Measurements from ENCODE around the gene SYT12. TPM values are rescaled to one million over a fixed set of nuclear protein-coding genes. Genes with fewer than 3 reads are reported as not detected.

Gene SYT12
- polyA plus RNA-seq, 1 of the 3 experiments (the other 2 are of a cell fraction): 0.61 TPM

DNA sequence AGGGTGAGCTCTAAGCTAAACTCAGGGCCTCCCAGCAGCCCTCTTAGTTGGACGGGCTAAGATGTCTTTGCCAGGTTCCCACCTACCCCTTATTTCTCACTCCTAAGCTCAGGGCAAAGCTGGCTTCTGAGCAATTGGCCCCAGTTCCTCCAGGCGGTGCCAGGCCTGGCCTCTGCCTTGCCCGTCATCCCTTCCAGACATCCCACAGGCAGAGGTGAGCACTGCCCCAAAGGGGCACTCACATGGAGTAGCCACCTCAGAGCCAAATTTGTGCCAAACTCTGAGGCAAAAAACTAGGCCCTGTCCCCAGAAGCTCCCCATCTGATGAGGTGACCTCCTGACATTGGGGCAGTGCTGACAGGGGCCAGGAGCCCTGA lies 43.4 kb downstream of the SYT12 start:
- no peak overlapping the region for H3K9ac ChIP-seq
- H3K4me3 ChIP-seq (ENCODE audit: low read depth in 2 of 2, low read length in 1 of 2): no peak overlapping the region
- H3K9me2 ChIP-seq: no peaks in the 10 kb centered on the region
- H3K27ac ChIP-seq (ENCODE audit: low read depth in 2 of 2, low read length in 1 of 2): no peak overlapping the region
- H4K20me1 ChIP-seq (ENCODE audit: insufficient read depth): no peaks in the 10 kb centered on the region
- H3K79me2 ChIP-seq (ENCODE audit: insufficient read depth): no peaks in the 10 kb centered on the region
- H3K4me2 ChIP-seq: no peak overlapping the region
- no peaks in the 10 kb centered on the region for H3K36me3 ChIP-seq (replicated peaks in 1 of 2; ENCODE audit: control insufficient read depth in 1 of 2, insufficient read depth in 2 of 2, low read length in 1 of 2)
- no peaks in the 10 kb centered on the region for H3K9me3 ChIP-seq
- no peak for TF ChIP-seq SMC3 (IDR thresholded peaks at IDR 0.05; ENCODE audit: low read depth, low read length)
- TF ChIP-seq EP300 (IDR thresholded peaks at IDR 0.05; ENCODE audit: borderline replicate concordance in 1 of 2, low read depth in 1 of 2, low read length in 1 of 2): no peak
- TF ChIP-seq, protein P1, sequence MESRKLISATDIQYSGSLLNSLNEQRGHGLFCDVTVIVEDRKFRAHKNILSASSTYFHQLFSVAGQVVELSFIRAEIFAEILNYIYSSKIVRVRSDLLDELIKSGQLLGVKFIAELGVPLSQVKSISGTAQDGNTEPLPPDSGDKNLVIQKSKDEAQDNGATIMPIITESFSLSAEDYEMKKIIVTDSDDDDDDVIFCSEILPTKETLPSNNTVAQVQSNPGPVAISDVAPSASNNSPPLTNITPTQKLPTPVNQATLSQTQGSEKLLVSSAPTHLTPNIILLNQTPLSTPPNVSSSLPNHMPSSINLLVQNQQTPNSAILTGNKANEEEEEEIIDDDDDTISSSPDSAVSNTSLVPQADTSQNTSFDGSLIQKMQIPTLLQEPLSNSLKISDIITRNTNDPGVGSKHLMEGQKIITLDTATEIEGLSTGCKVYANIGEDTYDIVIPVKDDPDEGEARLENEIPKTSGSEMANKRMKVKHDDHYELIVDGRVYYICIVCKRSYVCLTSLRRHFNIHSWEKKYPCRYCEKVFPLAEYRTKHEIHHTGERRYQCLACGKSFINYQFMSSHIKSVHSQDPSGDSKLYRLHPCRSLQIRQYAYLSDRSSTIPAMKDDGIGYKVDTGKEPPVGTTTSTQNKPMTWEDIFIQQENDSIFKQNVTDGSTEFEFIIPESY (IDR thresholded peaks at IDR 0.05; ENCODE audit: borderline replicate concordance, low read depth): no peak
- no peak for TF ChIP-seq FOXM1 (IDR thresholded peaks at IDR 0.05; ENCODE audit: low read depth)
- TF ChIP-seq, protein P2, sequence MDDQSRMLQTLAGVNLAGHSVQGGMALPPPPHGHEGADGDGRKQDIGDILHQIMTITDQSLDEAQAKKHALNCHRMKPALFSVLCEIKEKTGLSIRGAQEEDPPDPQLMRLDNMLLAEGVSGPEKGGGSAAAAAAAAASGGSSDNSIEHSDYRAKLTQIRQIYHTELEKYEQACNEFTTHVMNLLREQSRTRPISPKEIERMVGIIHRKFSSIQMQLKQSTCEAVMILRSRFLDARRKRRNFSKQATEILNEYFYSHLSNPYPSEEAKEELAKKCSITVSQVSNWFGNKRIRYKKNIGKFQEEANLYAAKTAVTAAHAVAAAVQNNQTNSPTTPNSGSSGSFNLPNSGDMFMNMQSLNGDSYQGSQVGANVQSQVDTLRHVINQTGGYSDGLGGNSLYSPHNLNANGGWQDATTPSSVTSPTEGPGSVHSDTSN (IDR thresholded peaks at IDR 0.05): no peak
- no peak for TF ChIP-seq ELF1 (IDR thresholded peaks at IDR 0.05)
- no peak for TF ChIP-seq SIN3A (IDR thresholded peaks at IDR 0.05; ENCODE audit: borderline replicate concordance, low read depth, low read length)
- TF ChIP-seq RXRA (IDR thresholded peaks at IDR 0.05; ENCODE audit: borderline replicate concordance, low read depth): no peak
- no peak for TF ChIP-seq EZH2phosphoT487 (IDR thresholded peaks at IDR 0.05; ENCODE audit: borderline replicate concordance, low read depth)
- TF ChIP-seq, protein P3, sequence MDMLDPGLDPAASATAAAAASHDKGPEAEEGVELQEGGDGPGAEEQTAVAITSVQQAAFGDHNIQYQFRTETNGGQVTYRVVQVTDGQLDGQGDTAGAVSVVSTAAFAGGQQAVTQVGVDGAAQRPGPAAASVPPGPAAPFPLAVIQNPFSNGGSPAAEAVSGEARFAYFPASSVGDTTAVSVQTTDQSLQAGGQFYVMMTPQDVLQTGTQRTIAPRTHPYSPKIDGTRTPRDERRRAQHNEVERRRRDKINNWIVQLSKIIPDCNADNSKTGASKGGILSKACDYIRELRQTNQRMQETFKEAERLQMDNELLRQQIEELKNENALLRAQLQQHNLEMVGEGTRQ (IDR thresholded peaks at IDR 0.05; ENCODE audit: borderline replicate concordance, low read depth, low read length): no peak
- TF ChIP-seq, protein P4, sequence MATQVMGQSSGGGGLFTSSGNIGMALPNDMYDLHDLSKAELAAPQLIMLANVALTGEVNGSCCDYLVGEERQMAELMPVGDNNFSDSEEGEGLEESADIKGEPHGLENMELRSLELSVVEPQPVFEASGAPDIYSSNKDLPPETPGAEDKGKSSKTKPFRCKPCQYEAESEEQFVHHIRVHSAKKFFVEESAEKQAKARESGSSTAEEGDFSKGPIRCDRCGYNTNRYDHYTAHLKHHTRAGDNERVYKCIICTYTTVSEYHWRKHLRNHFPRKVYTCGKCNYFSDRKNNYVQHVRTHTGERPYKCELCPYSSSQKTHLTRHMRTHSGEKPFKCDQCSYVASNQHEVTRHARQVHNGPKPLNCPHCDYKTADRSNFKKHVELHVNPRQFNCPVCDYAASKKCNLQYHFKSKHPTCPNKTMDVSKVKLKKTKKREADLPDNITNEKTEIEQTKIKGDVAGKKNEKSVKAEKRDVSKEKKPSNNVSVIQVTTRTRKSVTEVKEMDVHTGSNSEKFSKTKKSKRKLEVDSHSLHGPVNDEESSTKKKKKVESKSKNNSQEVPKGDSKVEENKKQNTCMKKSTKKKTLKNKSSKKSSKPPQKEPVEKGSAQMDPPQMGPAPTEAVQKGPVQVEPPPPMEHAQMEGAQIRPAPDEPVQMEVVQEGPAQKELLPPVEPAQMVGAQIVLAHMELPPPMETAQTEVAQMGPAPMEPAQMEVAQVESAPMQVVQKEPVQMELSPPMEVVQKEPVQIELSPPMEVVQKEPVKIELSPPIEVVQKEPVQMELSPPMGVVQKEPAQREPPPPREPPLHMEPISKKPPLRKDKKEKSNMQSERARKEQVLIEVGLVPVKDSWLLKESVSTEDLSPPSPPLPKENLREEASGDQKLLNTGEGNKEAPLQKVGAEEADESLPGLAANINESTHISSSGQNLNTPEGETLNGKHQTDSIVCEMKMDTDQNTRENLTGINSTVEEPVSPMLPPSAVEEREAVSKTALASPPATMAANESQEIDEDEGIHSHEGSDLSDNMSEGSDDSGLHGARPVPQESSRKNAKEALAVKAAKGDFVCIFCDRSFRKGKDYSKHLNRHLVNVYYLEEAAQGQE (IDR thresholded peaks at IDR 0.05; ENCODE audit: low read depth, low read length): no peak
- TF ChIP-seq NRF1 (IDR thresholded peaks at IDR 0.05; ENCODE audit: low read depth, low read length): no peak
- TF ChIP-seq, protein P5, sequence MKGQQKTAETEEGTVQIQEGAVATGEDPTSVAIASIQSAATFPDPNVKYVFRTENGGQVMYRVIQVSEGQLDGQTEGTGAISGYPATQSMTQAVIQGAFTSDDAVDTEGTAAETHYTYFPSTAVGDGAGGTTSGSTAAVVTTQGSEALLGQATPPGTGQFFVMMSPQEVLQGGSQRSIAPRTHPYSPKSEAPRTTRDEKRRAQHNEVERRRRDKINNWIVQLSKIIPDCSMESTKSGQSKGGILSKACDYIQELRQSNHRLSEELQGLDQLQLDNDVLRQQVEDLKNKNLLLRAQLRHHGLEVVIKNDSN (IDR thresholded peaks at IDR 0.05; ENCODE audit: borderline replicate concordance, low read depth): no peak
- TF ChIP-seq POLR2AphosphoS5 (IDR thresholded peaks at IDR 0.05; ENCODE audit: low read depth, low read length): no peak
- TF ChIP-seq JUND (IDR thresholded peaks at IDR 0.05): no peak
- TF ChIP-seq GABPA (IDR thresholded peaks at IDR 0.05; ENCODE audit: low read depth): no peak
- TF ChIP-seq, protein P6, sequence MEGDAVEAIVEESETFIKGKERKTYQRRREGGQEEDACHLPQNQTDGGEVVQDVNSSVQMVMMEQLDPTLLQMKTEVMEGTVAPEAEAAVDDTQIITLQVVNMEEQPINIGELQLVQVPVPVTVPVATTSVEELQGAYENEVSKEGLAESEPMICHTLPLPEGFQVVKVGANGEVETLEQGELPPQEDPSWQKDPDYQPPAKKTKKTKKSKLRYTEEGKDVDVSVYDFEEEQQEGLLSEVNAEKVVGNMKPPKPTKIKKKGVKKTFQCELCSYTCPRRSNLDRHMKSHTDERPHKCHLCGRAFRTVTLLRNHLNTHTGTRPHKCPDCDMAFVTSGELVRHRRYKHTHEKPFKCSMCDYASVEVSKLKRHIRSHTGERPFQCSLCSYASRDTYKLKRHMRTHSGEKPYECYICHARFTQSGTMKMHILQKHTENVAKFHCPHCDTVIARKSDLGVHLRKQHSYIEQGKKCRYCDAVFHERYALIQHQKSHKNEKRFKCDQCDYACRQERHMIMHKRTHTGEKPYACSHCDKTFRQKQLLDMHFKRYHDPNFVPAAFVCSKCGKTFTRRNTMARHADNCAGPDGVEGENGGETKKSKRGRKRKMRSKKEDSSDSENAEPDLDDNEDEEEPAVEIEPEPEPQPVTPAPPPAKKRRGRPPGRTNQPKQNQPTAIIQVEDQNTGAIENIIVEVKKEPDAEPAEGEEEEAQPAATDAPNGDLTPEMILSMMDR (IDR thresholded peaks at IDR 0.05): no peak
- TF ChIP-seq NFIC (IDR thresholded peaks at IDR 0.05; ENCODE audit: borderline replicate concordance): no peak
- TF ChIP-seq FOXJ3 (CRISPR knock-in tag; IDR thresholded peaks at IDR 0.05): no peak
- TF ChIP-seq, protein P7, sequence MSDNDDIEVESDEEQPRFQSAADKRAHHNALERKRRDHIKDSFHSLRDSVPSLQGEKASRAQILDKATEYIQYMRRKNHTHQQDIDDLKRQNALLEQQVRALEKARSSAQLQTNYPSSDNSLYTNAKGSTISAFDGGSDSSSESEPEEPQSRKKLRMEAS (IDR thresholded peaks at IDR 0.05; ENCODE audit: low read depth): no peak
- ChIA-PET CTCF (interaction anchor here (1.4 to 1.9 kb wide), 3 partner anchors 13 to 251 kb away, joined by 5 to 9 read pairs (median 5); no protein-coding TSS in a partner anchor), POLR2A (no interaction called here)
- no peaks in the 10 kb centered on the region for H3F3A ChIP-seq (replicated peaks; ENCODE audit: insufficient read depth)
- 89% methylated on average over 3 of the region's 3 CpGs for WGBS (ENCODE audit: low lambda C conversion rate)
- H3K27me3 ChIP-seq (ENCODE audit: insufficient read depth): no peaks in the 10 kb centered on the region
- no peaks in the 10 kb centered on the region for H3K4me1 ChIP-seq (ENCODE audit: control insufficient read depth in 1 of 2, insufficient read depth in 2 of 2, low read depth in 1 of 2, low read length in 1 of 2)
- DNase-seq: no peak
- no peak overlapping the region for H2AFZ ChIP-seq (ENCODE audit: low read depth)
